T-helper 9 cell (primary cell): ENCODE data around the gene LIPH.
"Not testable (repeated sequence)": the region's sequence is repeated elsewhere in the genome, so short reads cannot be mapped to it uniquely, and the experiment has no call there.

Source experiments
- DNase-seq: peaks from one replicate; pipeline ENCODE4 v3.0.0-alpha.2; 2020

Gene LIPH

GRCh38 chr3:185484296-185484695, 68.1 kb downstream of the LIPH start:
- DNase-seq, result no peak

DNA sequence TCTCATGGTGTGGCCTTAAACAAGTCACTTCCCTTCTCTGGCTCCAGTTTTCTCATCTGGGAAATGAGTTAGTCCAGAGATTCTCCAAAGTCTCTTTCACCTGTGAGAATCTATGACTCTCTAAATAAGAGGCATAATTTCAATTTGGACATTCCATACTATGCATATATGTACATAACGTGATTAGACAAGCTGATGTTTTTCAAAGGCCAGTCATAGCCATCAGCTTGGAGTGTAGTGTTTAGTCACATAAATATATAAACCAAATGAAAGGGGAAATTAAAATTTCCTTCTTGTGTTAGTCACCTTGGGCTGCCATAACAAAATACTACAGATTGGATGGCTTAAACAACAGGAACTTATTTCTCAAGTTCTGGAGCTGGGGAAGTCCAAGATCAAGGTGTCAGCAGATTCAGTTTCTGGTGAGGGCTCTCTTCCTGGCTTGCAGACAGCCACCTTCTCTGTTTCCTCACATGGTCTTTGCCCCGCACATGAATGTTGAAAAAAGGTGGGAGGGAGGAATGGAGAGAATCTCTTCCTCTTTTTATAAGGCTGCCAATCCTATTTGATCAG, 72.9 kb downstream of the LIPH start:
- no peak for DNase-seq

GRCh38 chr3:185477316-185477715, 75.1 kb downstream of the LIPH start:
- DNase-seq, result no peak

GRCh38 chr3:185474922-185475321, 77.5 kb downstream of the LIPH start:
- DNase-seq, result not testable (repeated sequence)

GRCh38 chr3:185473290-185473815, 79.0 kb downstream of the LIPH start:
- DNase-seq, result no peak

DNA sequence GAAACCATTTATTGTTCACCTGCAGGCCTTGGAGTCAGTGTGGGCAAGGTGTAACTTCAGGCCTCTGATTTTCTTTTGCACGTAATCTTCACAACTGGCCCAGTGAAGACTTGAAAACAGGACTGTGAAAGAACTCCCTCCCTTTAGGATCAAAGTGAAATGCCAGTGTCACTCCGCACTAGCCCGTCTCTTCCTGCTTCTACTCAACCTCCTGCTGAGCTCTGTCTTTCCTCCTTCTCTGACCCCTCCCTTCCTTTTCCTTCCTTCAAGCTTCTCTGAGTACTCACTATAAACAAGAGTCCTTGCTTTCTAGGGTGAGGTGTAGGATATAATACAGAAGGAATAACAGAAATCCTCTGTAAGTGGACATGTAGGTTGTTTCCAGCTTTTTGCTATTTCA, 82.1 kb downstream of the LIPH start:
- DNase-seq, result no peak

DNA sequence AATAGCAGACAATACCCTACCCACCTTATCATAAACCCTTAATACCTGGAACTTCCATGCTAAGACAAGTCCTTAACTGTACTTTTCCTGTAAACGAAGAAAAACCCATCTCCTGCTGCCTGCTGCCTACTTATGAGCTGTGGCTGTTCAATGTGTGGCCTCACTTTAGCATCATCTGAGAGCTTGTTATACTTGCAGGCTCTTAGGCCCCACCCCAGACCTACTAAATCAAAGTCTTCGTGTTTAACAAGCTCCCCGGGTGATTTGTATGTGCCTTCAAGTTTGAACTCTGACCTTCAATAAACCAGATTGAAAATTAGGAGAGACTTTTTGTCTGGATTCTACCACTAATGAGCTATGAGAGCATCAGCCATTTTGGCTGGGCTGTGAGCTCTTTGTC, 82.8 kb downstream of the LIPH start:
- DNase-seq, result no peak

GRCh38 chr3:185466123-185466522, 86.3 kb downstream of the LIPH start:
- not testable (repeated sequence) for DNase-seq

- DNase-seq, result no peak
These were observed 86.9 kb downstream of the LIPH start for GRCh38 chr3:185465471-185465870.

GRCh38 chr3:185460719-185461350, 91.6 kb downstream of the LIPH start:
- DNase-seq, result no peak

DNA sequence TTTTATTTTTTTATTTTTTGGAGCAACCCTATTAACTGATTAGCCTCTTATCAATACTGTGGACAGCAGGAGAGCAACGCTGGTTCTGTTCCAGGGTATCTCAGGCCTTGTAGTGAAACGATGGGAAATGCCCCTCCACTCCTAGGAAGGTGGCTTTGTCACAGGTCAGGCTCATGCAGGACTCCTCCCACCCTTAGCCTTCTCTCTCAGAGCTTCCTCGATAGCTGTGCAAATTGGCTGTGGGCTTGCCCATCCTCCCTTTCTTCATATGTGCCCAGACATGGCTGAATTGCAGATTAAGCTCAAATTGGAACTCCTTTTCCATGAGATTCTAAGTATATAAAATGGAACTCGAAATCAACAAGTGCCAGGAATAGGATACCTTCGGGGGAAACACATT, 92.1 kb downstream of the LIPH start:
- DNase-seq, result no peak

DNA sequence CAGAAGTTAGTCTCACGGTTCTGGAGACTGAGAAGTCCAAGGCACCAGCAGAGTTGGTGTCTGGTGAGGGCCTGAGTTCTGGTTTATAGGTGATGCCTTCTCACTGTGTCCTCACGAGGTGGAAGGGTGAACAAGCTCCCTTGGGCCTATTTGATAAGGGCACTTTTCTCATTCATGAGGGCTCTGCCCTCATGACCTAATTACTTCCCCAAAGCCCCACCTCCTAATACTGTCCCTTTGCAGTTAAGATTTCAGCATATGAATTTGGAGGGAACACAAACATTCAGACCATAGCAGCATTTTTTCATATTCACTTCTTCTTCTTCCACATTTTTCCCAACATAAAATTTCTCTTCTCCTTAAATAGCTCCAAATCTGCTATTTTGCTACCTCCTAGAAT, 95.0 kb downstream of the LIPH start:
- DNase-seq, result no peak
